K562 (cell line): ENCODE results near the gene ATRIP. TPM values are rescaled to one million over a fixed set of nuclear protein-coding genes. Genes with fewer than 3 reads are reported as not detected.

ENCODE experiments used
- ATAC-seq: fragments of 200-7000 bp; cut with Tn5 transposase; 3 replicates; pipeline ENCODE4 v1.9.1; 2020; ENCODE audit warnings: moderate library complexity
- BruUV-seq: library from RNA; stranded (reverse); fragments of 400-500 nt; replicated peaks from 2 replicates; lab custom pipeline; 2021; lab: Mats Ljungman, UMichigan
- CTCF ChIA-PET: fragments of 300-600 bp; formaldehyde crosslinking; extraction: SDS; loops from one replicate; lab custom pipeline; 2021; ENCODE audit warnings: low intra/inter-chr PET ratio; lab: Yijun Ruan, JAX
- POLR2A ChIA-PET: fragments of 300-600, 350-650 bp; sonication (Branson Sonifier 250); formaldehyde crosslinking; extraction: SDS; loops from one replicate; lab custom pipeline; 2021; ENCODE audit warnings: antibody characterized with exemption, inconsistent platforms; lab: Yijun Ruan, JAX
- DNase-seq, 4 experiments: peaks; one replicate each; pipeline versions ENCODE4 v3.0.0 to v3.0.0-alpha.2; 2011 to 2018; ENCODE audit warnings: low spot score in 3 of 4, mixed read lengths in 3 of 4; ENCODE audit errors: extremely low read depth in 1 of 4
- FAIRE-seq: peaks from 2 replicates; lab custom pipeline; 2011; peaks lifted over from hg19 to GRCh38; lab: Jason Lieb, UNC
- H2AFZ ChIP-seq: 2 replicates; pipeline ENCODE4 v1.6.0; 2011; ENCODE audit warnings: low read depth, low read length, control low read depth, inconsistent platforms
- H3K27ac ChIP-seq: fragments of 200-600 bp; 3 replicates; pipeline ENCODE4 v1.8.0; 2011; ENCODE audit warnings: low read depth, mild to moderate bottlenecking, control low read depth, inconsistent platforms, low read length, moderate library complexity, mixed read lengths; ENCODE audit errors: extremely low read depth
- H3K27me3 ChIP-seq, 2 experiments: fragments of 300-600 bp in 1 of 2; 2 replicates in 1 of 2; 3 replicates in 1 of 2; pipeline versions ENCODE4 v1.6.0 to v1.8.0; 2011; ENCODE audit warnings: inconsistent platforms in 2 of 2, low read length in 2 of 2, mild to moderate bottlenecking in 1 of 2, mixed read lengths in 1 of 2, moderate library complexity in 1 of 2; ENCODE audit not compliant: control insufficient read depth in 2 of 2, insufficient read depth in 2 of 2
- H3K36me3 ChIP-seq: fragments of 300-600 bp; 3 replicates; pipeline ENCODE4 v1.8.0; 2011; ENCODE audit warnings: mild to moderate bottlenecking, low read length, inconsistent platforms; ENCODE audit not compliant: control insufficient read depth, insufficient read depth
- H3K4me1 ChIP-seq, 2 experiments: fragments of 200-600 bp in 1 of 2; replicated peaks in 1 of 2; 2 replicates in 1 of 2; 3 replicates in 1 of 2; pipeline versions ENCODE4 v1.5.1 to v1.8.0; 2011; ENCODE audit warnings: inconsistent platforms in 2 of 2, low read length in 2 of 2, mild to moderate bottlenecking in 1 of 2, mixed read lengths in 1 of 2, moderate library complexity in 1 of 2; ENCODE audit not compliant: control insufficient read depth in 2 of 2, insufficient read depth in 2 of 2
- H3K4me2 ChIP-seq: 2 replicates; pipeline ENCODE4 v1.6.1; 2011; ENCODE audit warnings: low read length, control low read depth, inconsistent platforms, mixed read lengths; ENCODE audit not compliant: insufficient read depth
- H3K4me3 ChIP-seq: fragments of 200-600 bp; sonication (generic), shearing (Covaris generic); 2 replicates; pipeline ENCODE4 v1.5.1; 2016; ENCODE audit warnings: control low read depth, inconsistent platforms
- H3K79me2 ChIP-seq: fragments of 200-600 bp; 3 replicates; pipeline ENCODE4 v1.8.0; 2011; ENCODE audit warnings: low read length, inconsistent platforms; ENCODE audit not compliant: control insufficient read depth, insufficient read depth
- H3K9ac ChIP-seq, 2 experiments: 2 replicates each; pipeline versions ENCODE4 v1.6.0 to v1.6.1; 2011; ENCODE audit warnings: low read depth in 2 of 2, low read length in 2 of 2, control low read depth in 1 of 2, inconsistent platforms in 1 of 2, mild to moderate bottlenecking in 1 of 2, mixed read lengths in 1 of 2; ENCODE audit not compliant: insufficient read depth in 1 of 2
- H3K9me1 ChIP-seq: one replicate; pipeline ENCODE4 v1.6.0; 2011; ENCODE audit warnings: inconsistent platforms, mild to moderate bottlenecking, low read length, moderate library complexity; ENCODE audit not compliant: control insufficient read depth, insufficient read depth
- H3K9me3 ChIP-seq: replicated peaks from 2 replicates; pipeline ENCODE4 v1.5.1; 2011; ENCODE audit warnings: low read depth, low read length, inconsistent platforms; ENCODE audit not compliant: control insufficient read depth, insufficient read depth
- H4K20me1 ChIP-seq: replicated peaks from 2 replicates; pipeline ENCODE4 v1.6.1; 2011; ENCODE audit warnings: low read length, inconsistent platforms, mixed read lengths; ENCODE audit not compliant: control insufficient read depth, insufficient read depth
- ATF4 ChIP-seq: fragments of 450-650 bp; formaldehyde crosslinking; IDR thresholded peaks from 2 replicates; pipeline ENCODE4 v1.4.0; 2022; ENCODE audit warnings: mild to moderate bottlenecking, moderate library complexity
- CBFA2T3 ChIP-seq: fragments of 450-650 bp; IDR thresholded peaks from 2 replicates; pipeline ENCODE4 v1.6.1; 2017
- CHD1 ChIP-seq: fragments of 200-600 bp; sonication (generic); IDR thresholded peaks from one replicate; pipeline ENCODE4 v1.6.1; 2012; ENCODE audit warnings: mild to moderate bottlenecking, moderate library complexity, low read length, inconsistent platforms
- DIDO1 ChIP-seq: fragments of 450-650 bp; IDR thresholded peaks from 2 replicates; pipeline ENCODE4 v1.6.1; 2016; ENCODE audit warnings: low read depth, missing biosample characterization, missing genetic modification characterization
- ETS2 ChIP-seq: IDR thresholded peaks from 2 replicates; pipeline ENCODE4 v1.6.1; 2016; ENCODE audit warnings: borderline replicate concordance, missing genetic modification characterization, mild to moderate bottlenecking, moderate library complexity, missing compliant biosample characterization; ENCODE audit not compliant: poor library complexity, severe bottlenecking
- MBD1 ChIP-seq: fragments of 250-450 bp; sonication (Bioruptor Pico); IDR thresholded peaks from 2 replicates; pipeline ENCODE4 v1.8.0; 2022; ENCODE audit warnings: inconsistent platforms
- MECOM ChIP-seq: fragments of 250-450 bp; sonication (Bioruptor Pico); IDR thresholded peaks from 2 replicates; pipeline ENCODE4 v1.8.0; 2022; ENCODE audit warnings: inconsistent platforms
- MXD1 ChIP-seq: fragments of 250-450 bp; sonication (Bioruptor Pico); IDR thresholded peaks from 2 replicates; pipeline ENCODE4 v1.8.0; 2021; ENCODE audit warnings: borderline replicate concordance, mild to moderate bottlenecking, moderate library complexity; ENCODE audit not compliant: poor library complexity, severe bottlenecking
- NCOA2 ChIP-seq, 2 experiments: fragments of 450-650 bp; IDR thresholded peaks; 2 replicates each; pipeline ENCODE4 v1.6.1; 2018; ENCODE audit warnings: mild to moderate bottlenecking in 2 of 2, moderate library complexity in 1 of 2; ENCODE audit not compliant: partially characterized antibody in 2 of 2
- PHF20 ChIP-seq: fragments of 450-650 bp; IDR thresholded peaks from 2 replicates; pipeline ENCODE4 v1.6.1; 2018; ENCODE audit not compliant: partially characterized antibody
- RHOXF2B ChIP-seq: fragments of 250-450 bp; sonication (Bioruptor Pico); conservative IDR thresholded peaks from 2 replicates; pipeline ENCODE4 v1.5.1; 2021
- SP2 ChIP-seq: IDR thresholded peaks from 2 replicates; pipeline ENCODE4 v1.6.1; 2011; ENCODE audit warnings: mild to moderate bottlenecking, low read depth, low read length, moderate library complexity; ENCODE audit not compliant: poor library complexity, severe bottlenecking; ENCODE audit errors: extremely low read depth
- USF1 ChIP-seq: sonication (generic); formaldehyde crosslinking; IDR thresholded peaks from 2 replicates; pipeline ENCODE4 v1.9.0; 2022; ENCODE audit warnings: mild to moderate bottlenecking, missing genetic modification reagents
- ZNF324 ChIP-seq: fragments of 250-450 bp; sonication (Bioruptor Pico); IDR thresholded peaks from 2 replicates; pipeline ENCODE4 v1.4.0; 2020; ENCODE audit warnings: mild to moderate bottlenecking
- ZNF764 ChIP-seq: fragments of 250-450 bp; sonication (Bioruptor Pico); IDR thresholded peaks from 2 replicates; pipeline ENCODE4 v1.4.0; 2020; ENCODE audit warnings: low read depth, mild to moderate bottlenecking, moderate library complexity
- ZNF79 ChIP-seq: fragments of 250-450 bp; sonication (Bioruptor Pico); IDR thresholded peaks from 2 replicates; pipeline ENCODE4 v1.4.0; 2020; ENCODE audit warnings: low read depth, mild to moderate bottlenecking, moderate library complexity
- WGBS: fragments of 100-300 bp; shearing (Covaris generic); methylation state at CpG from one replicate; pipeline ENCODE4 v1.1.6; 2016; ENCODE audit warnings: low coverage, mixed read lengths; ENCODE audit not compliant: insufficient coverage; ENCODE audit errors: missing lambda C conversion rate; 5-methylcytosine and 5-hydroxymethylcytosine counted together
- in situ Hi-C: fragments of 300-500 bp; cut with MboI; formaldehyde crosslinking; loops from 4 replicates; pipeline ENCODE4 v1.15.0; 2018; ENCODE audit warnings: inconsistent platforms, mixed read lengths
- intact Hi-C: fragments of 100-400 bp; cut with micrococcal nuclease; formaldehyde crosslinking; loops from 2 replicates; pipeline ENCODE4 v1.14.2; 2022
- polyA plus RNA-seq, 8 experiments: library from polyadenylated mRNA; depleted of rRNA in 4 of 8; stranded (reverse) in 5 of 8; unstranded in 3 of 8; fragments of >200 nt; fragmentation: Nextera tagmentation in 2 of 8; fragmentation: Illumina TruSeq in 1 of 8; extraction: Ambion mirVana in 2 of 8; extraction: Trizol in 1 of 8; gene quantifications; 2 replicates each; pipeline versions ENCODE4 v1.2.1 to v1.2.3, GENCODE V29; 2011 to 2014; ENCODE audit warnings: inconsistent platforms in 1 of 8, missing spikeins in 1 of 8
- total RNA-seq, 7 experiments: library from RNA; depleted of rRNA in 6 of 7; stranded (reverse); fragments of >200 nt in 6 of 7; fragmentation: Illumina TruSeq in 2 of 7; extraction: Trizol in 2 of 7; gene quantifications; 2 replicates each; pipeline versions ENCODE4 v1.2.1 to v1.2.3, GENCODE V29; 2011 to 2021; ENCODE audit warnings: low replicate concordance in 1 of 7

Gene ATRIP
- total and polyA plus RNA-seq, 9 of the 15 experiments (the other 6 are each of a cell fraction or from before 2014, with no cell fraction given), result 1.7 to 15.7 (median 10.5) TPM

GRCh38 chr3:48428088-48428571 lies 18.4 kb upstream of the ATRIP start:
- WGBS, result 84% methylated on average over 6 of the region's 7 CpGs
- intact Hi-C loops, result no loop called here
- Histone ChIP-seq H2AFZ (no peak overlapping the region), H3K79me2 (no peaks in the 10 kb centered on the region; the same call in 2 of the 3 replicates), H3K4me3 (no peak overlapping the region), H3K4me2 (no peak overlapping the region), H3K4me1 (peaks cover 3 to 47% of the 10 kb centered on the region in 2 experiments; a peak in 4 of 5 replicates), H3K36me3 (peaks cover 16% of the 10 kb centered on the region; the same call in 2 of the 3 replicates), H4K20me1 (no peaks in the 10 kb centered on the region), H3K27me3 (no peaks in the 10 kb centered on the region), H3K9me1 (no peaks in the 10 kb centered on the region), H3K9ac (no peak overlapping the region), H3K27ac (no peak overlapping the region), H3K9me3 (no peaks in the 10 kb centered on the region)
- TF ChIP-seq ATF4 (CRISPR knock-in tag) (no peak), MBD1 (no peak), MECOM (CRISPR knock-in tag) (no peak), ZNF764 (CRISPR knock-in tag) (no peak), ETS2 (tag) (no peak), CBFA2T3 (no peak), ZNF324 (CRISPR knock-in tag) (no peak), USF1 (CRISPR knock-in tag) (no peak), SP2 (no peak), MXD1 (CRISPR knock-in tag) (no peak), DIDO1 (tag) (no peak), ZNF79 (CRISPR knock-in tag) (no peak), NCOA2 (IDR thresholded peaks at IDR 0.05; ENCODE audit: partially characterized antibody in 2 of 2) (no peak), CHD1 (no peak), PHF20 (no peak), RHOXF2B (CRISPR knock-in tag) (no peak)
- in situ Hi-C loops, result no loop called here
- CTCF ChIA-PET, result no interaction called here
- FAIRE-seq (no peak), ATAC-seq (no peak), DNase-seq (no peak)
- BruUV-seq, result no TSS peak
- POLR2A ChIA-PET, result no interaction called here
